ENCODE measurements around the gene F2R. TPM values are rescaled to one million over a fixed set of nuclear protein-coding genes. Genes with fewer than 3 reads are reported as not detected.

The F2R gene
- 87.3 and 145 TPM in 2 replicates for total RNA-seq

DNA sequence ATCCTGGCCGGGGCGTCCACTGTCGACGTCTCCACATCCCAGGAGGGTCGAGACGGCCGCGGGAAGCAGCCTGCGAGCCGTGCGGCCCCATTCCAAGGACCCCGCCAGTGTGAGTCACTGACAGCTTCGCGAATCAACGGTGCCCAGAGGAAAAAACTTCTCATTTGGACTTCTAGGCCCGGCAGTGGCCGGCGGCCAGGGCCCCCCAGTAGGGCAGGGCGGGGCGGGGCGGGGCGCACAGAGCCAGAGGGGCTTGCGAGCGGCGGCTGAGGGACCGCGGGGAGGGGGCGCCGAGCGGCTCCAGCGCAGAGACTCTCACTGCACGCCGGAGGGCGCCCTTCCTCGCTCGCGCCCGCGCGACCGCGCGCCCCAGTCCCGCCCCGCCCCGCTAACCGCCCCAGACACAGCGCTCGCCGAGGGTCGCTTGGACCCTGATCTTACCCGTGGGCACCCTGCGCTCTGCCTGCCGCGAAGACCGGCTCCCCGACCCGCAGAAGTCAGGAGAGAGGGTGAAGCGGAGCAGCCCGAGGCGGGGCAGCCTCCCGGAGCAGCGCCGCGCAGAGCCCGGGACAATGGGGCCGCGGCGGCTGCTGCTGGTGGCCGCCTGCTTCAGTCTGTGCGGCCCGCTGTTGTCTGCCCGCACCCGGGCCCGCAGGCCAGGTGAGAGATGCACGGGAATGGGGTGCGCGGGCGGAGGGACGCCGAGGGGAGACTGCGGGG, at the start of gene F2R:
Gene F2R (plus strand): TSS at position 391 of the 720 bp plus-strand sequence. CDS start 182 bp downstream, at position 573.

Small RNA genes lying within 50 kb of the gene (small RNA-seq; reads per million reads assigned to genes)
- gene RF02154 (ENCODE audit: low replicate concordance) (not detected), gene RF02155 (ENCODE audit: low replicate concordance) (not detected)

Other genes with a start within 250 kb of the F2R start
- 6.6 and 7.7 TPM in 2 replicates for gene F2RL2, start 92.7 kb upstream of the F2R start, total RNA-seq
- gene F2RL1, start 102.9 kb downstream of the F2R start, total RNA-seq = 86.4 and 209 TPM in 2 replicates
- gene S100Z, start 133.9 kb downstream of the F2R start, total RNA-seq = 0.14 and 0.66 TPM in 2 replicates
- 1.0 TPM in 1 of 2 replicates, not detected in the other for gene CRHBP, start 236.9 kb downstream of the F2R start, total RNA-seq

Data from placental pericyte (primary cell).